ENCODE measurements around the gene NCAM1.

Gene NCAM1

DNA sequence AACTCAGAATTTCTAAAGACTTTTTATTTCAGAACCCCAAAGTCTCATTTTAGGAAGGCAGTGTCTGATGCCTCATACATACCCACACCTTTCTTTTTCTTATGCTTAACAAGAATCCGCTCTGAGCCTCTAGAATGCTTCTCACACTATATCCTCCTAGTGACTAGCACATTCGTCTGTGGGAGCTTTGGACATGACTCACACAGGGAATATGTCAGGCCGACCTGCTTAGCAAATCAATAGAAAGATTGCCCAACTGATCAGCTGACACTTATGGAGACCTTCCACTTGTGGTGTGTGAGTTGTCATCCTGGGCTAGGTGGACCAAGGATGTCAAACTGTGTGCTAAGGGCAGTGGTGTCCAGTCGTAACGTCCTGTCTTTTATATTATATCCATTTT is 223.3 kb downstream of the NCAM1 start:
- H3K4me1 ChIP-seq (ENCODE audit: control insufficient read depth, insufficient read depth, low read length), result no peaks in the 10 kb centered on the region

DNA sequence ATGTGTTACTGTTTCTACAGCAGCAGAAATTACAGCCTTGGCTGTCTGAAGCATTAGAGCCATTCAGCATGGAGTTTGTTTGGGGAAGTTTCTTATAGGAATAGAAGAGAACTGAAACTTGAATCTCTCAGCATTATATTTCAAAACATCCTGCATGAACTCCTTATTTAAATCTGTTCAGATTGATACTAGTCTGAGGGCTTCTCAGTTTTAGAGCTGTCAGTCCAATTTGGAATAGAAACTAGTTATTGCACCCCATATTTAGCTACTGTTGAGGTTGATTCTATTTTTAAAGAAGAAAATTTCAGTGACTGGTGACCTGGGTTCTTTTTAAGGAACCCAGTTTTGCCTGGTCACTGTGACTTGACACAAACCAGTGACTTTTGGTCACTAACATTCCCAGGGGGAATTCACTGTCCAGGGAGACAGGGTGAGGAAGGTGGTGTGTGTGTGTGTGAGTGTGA is 227.2 kb downstream of the NCAM1 start:
- Histone ChIP-seq H3K36me3 (ENCODE audit: control insufficient read depth, insufficient read depth, low read length) (no peaks in the 10 kb centered on the region), H3K27me3 (ENCODE audit: control insufficient read depth, insufficient read depth, low read length) (no peaks in the 10 kb centered on the region), H3K4me3 (ENCODE audit: low read depth, low read length) (no peak overlapping the region), H3K4me1 (ENCODE audit: control insufficient read depth, insufficient read depth, low read length) (no peaks in the 10 kb centered on the region), H3K9ac (ENCODE audit: low read depth, low read length) (no peak overlapping the region), H3K9me3 (ENCODE audit: control insufficient read depth, insufficient read depth, low read length) (no peaks in the 10 kb centered on the region)

More for the DNA sequence above, 223.3 kb downstream of the NCAM1 start:
- Histone ChIP-seq H3K9ac (ENCODE audit: low read depth, low read length) (no peak overlapping the region), H3K4me3 (ENCODE audit: low read depth, low read length) (no peak overlapping the region), H3K27me3 (ENCODE audit: control insufficient read depth, insufficient read depth, low read length) (no peaks in the 10 kb centered on the region), H3K36me3 (ENCODE audit: control insufficient read depth, insufficient read depth, low read length) (no peaks in the 10 kb centered on the region), H3K9me3 (ENCODE audit: control insufficient read depth, insufficient read depth, low read length) (no peaks in the 10 kb centered on the region)

DNA sequence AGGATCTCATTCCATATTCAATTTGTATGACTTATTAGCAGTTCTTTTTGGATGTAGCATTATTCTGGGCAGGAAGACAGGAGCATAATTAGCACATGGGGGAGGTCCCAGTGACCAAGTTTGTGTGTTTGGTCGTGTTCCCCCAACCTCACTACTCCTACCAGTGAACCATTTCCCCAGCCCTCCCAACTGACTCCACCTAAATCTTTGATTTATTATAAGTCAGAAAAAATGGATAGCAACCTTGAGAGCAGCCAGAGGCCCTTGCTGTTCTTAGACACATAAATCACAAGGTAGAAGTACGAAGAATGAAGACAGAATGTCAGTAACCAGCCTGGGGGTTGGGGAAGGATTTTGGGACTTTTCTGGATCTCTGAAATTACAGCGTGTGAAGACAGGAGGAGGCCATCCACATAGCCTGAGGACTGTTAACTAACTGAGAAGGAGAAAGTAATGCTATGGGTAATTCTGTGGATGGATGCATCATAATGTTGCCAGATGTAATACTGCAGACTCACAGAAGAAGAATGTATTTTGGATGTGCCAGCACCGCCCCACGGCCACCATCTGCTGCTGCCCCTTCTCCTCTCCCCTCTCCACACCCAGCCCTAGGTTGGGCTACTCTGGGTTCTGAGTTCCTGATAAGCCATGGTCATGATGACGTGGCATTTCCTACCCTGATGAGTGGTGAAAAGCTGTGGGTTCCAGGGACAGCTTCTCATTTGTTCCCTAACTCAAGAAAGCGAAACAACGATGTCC is 228.9 kb downstream of the NCAM1 start:
- H3K9ac ChIP-seq (ENCODE audit: low read depth, low read length), result no peak overlapping the region
- H3K36me3 ChIP-seq (ENCODE audit: control insufficient read depth, insufficient read depth, low read length), result no peaks in the 10 kb centered on the region
- no peaks in the 10 kb centered on the region for H3K9me3 ChIP-seq (ENCODE audit: control insufficient read depth, insufficient read depth, low read length)
- no peaks in the 10 kb centered on the region for H3K4me1 ChIP-seq (ENCODE audit: control insufficient read depth, insufficient read depth, low read length)
- H3K4me3 ChIP-seq (ENCODE audit: low read depth, low read length), result no peak overlapping the region
- H3K27me3 ChIP-seq (ENCODE audit: control insufficient read depth, insufficient read depth, low read length), result no peaks in the 10 kb centered on the region

GRCh38 chr11:113192121-113192925 is 231.1 kb downstream of the NCAM1 start:
- no peak overlapping the region for H3K9ac ChIP-seq (ENCODE audit: low read depth, low read length)
- no peaks in the 10 kb centered on the region for H3K9me3 ChIP-seq (ENCODE audit: control insufficient read depth, insufficient read depth, low read length)
- no peak overlapping the region for H3K4me3 ChIP-seq (ENCODE audit: low read depth, low read length)
- H3K4me1 ChIP-seq (ENCODE audit: control insufficient read depth, insufficient read depth, low read length), result no peaks in the 10 kb centered on the region
- no peaks in the 10 kb centered on the region for H3K36me3 ChIP-seq (ENCODE audit: control insufficient read depth, insufficient read depth, low read length)
- H3K27me3 ChIP-seq (ENCODE audit: control insufficient read depth, insufficient read depth, low read length), result no peaks in the 10 kb centered on the region

GRCh38 chr11:113193016-113193415 is 231.8 kb downstream of the NCAM1 start:
- no peaks in the 10 kb centered on the region for H3K27me3 ChIP-seq (ENCODE audit: control insufficient read depth, insufficient read depth, low read length)
- no peaks in the 10 kb centered on the region for H3K4me1 ChIP-seq (ENCODE audit: control insufficient read depth, insufficient read depth, low read length)
- no peak overlapping the region for H3K9ac ChIP-seq (ENCODE audit: low read depth, low read length)
- H3K4me3 ChIP-seq (ENCODE audit: low read depth, low read length), result no peak overlapping the region
- no peaks in the 10 kb centered on the region for H3K9me3 ChIP-seq (ENCODE audit: control insufficient read depth, insufficient read depth, low read length)
- no peaks in the 10 kb centered on the region for H3K36me3 ChIP-seq (ENCODE audit: control insufficient read depth, insufficient read depth, low read length)

DNA sequence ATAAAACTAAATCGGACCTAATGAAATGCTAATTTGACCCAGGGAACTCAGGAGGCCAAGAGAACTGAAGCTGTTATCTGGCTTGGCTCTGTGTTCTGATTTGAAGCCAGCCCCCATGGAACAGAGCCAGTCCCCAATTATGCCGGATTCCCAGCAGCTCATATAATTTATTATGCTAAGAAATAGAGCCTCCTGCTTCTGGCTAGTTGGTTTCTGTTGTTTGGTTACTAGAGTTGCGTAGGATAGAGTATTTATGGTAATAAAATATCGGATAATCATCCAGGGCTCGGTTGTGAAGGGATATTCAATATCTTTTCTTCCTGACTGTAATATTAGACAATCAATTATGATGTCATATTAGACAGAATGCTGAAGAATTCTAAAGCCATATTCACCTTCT is 232.7 kb downstream of the NCAM1 start:
- no peaks in the 10 kb centered on the region for H3K4me1 ChIP-seq (ENCODE audit: control insufficient read depth, insufficient read depth, low read length)
- no peak overlapping the region for H3K4me3 ChIP-seq (ENCODE audit: low read depth, low read length)
- H3K9ac ChIP-seq (ENCODE audit: low read depth, low read length), result no peak overlapping the region
- no peaks in the 10 kb centered on the region for H3K9me3 ChIP-seq (ENCODE audit: control insufficient read depth, insufficient read depth, low read length)
- H3K36me3 ChIP-seq (ENCODE audit: control insufficient read depth, insufficient read depth, low read length), result no peaks in the 10 kb centered on the region
- no peaks in the 10 kb centered on the region for H3K27me3 ChIP-seq (ENCODE audit: control insufficient read depth, insufficient read depth, low read length)

GRCh38 chr11:113195728-113196127 is 234.5 kb downstream of the NCAM1 start:
- no peaks in the 10 kb centered on the region for H3K9me3 ChIP-seq (ENCODE audit: control insufficient read depth, insufficient read depth, low read length)
- H3K4me1 ChIP-seq (ENCODE audit: control insufficient read depth, insufficient read depth, low read length), result no peaks in the 10 kb centered on the region
- no peak overlapping the region for H3K4me3 ChIP-seq (ENCODE audit: low read depth, low read length)
- H3K9ac ChIP-seq (ENCODE audit: low read depth, low read length), result no peak overlapping the region
- H3K36me3 ChIP-seq (ENCODE audit: control insufficient read depth, insufficient read depth, low read length), result no peaks in the 10 kb centered on the region
- H3K27me3 ChIP-seq (ENCODE audit: control insufficient read depth, insufficient read depth, low read length), result no peaks in the 10 kb centered on the region

DNA sequence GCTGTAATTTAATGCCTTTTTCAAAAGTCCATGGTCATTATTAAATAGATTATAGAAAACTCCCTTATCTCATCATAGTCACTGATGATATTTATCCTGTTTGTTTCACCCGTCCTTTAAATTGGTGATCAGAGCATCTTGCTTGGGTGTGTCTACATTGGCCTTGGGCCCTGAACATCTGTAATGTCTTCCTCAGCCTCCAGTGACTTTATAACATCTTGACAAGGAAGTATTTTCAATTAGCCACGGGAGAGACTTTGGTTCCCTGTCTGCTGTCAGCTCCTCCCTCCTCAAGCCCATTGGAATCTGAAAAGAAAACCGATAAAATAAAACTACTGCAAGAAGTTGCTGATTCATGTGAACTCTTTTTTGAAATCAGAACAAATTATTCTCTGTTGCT is 236.2 kb downstream of the NCAM1 start:
- no peaks in the 10 kb centered on the region for H3K9me3 ChIP-seq (ENCODE audit: control insufficient read depth, insufficient read depth, low read length)

GRCh38 chr11:113198972-113199661 is 237.9 kb downstream of the NCAM1 start:
- no peak overlapping the region for H3K4me3 ChIP-seq (ENCODE audit: low read depth, low read length)
- no peaks in the 10 kb centered on the region for H3K4me1 ChIP-seq (ENCODE audit: control insufficient read depth, insufficient read depth, low read length)
- no peaks in the 10 kb centered on the region for H3K36me3 ChIP-seq (ENCODE audit: control insufficient read depth, insufficient read depth, low read length)

More for the DNA sequence above, 236.2 kb downstream of the NCAM1 start:
- H3K36me3 ChIP-seq (ENCODE audit: control insufficient read depth, insufficient read depth, low read length), result no peaks in the 10 kb centered on the region
- H3K4me3 ChIP-seq (ENCODE audit: low read depth, low read length), result no peak overlapping the region
- no peaks in the 10 kb centered on the region for H3K27me3 ChIP-seq (ENCODE audit: control insufficient read depth, insufficient read depth, low read length)
- H3K4me1 ChIP-seq (ENCODE audit: control insufficient read depth, insufficient read depth, low read length), result no peaks in the 10 kb centered on the region
- H3K9ac ChIP-seq (ENCODE audit: low read depth, low read length), result no peak overlapping the region

GRCh38 chr11:113199866-113200265 is 238.6 kb downstream of the NCAM1 start:
- Histone ChIP-seq H3K36me3 (ENCODE audit: control insufficient read depth, insufficient read depth, low read length) (no peaks in the 10 kb centered on the region), H3K4me1 (ENCODE audit: control insufficient read depth, insufficient read depth, low read length) (no peaks in the 10 kb centered on the region), H3K9ac (ENCODE audit: low read depth, low read length) (no peak overlapping the region), H3K4me3 (ENCODE audit: low read depth, low read length) (no peak overlapping the region), H3K27me3 (ENCODE audit: control insufficient read depth, insufficient read depth, low read length) (no peaks in the 10 kb centered on the region), H3K9me3 (ENCODE audit: control insufficient read depth, insufficient read depth, low read length) (no peaks in the 10 kb centered on the region)

More at GRCh38 chr11:113198972-113199661, 237.9 kb downstream of the NCAM1 start:
- no peaks in the 10 kb centered on the region for H3K9me3 ChIP-seq (ENCODE audit: control insufficient read depth, insufficient read depth, low read length)
- H3K9ac ChIP-seq (ENCODE audit: low read depth, low read length), result no peak overlapping the region
- H3K27me3 ChIP-seq (ENCODE audit: control insufficient read depth, insufficient read depth, low read length), result no peaks in the 10 kb centered on the region

DNA sequence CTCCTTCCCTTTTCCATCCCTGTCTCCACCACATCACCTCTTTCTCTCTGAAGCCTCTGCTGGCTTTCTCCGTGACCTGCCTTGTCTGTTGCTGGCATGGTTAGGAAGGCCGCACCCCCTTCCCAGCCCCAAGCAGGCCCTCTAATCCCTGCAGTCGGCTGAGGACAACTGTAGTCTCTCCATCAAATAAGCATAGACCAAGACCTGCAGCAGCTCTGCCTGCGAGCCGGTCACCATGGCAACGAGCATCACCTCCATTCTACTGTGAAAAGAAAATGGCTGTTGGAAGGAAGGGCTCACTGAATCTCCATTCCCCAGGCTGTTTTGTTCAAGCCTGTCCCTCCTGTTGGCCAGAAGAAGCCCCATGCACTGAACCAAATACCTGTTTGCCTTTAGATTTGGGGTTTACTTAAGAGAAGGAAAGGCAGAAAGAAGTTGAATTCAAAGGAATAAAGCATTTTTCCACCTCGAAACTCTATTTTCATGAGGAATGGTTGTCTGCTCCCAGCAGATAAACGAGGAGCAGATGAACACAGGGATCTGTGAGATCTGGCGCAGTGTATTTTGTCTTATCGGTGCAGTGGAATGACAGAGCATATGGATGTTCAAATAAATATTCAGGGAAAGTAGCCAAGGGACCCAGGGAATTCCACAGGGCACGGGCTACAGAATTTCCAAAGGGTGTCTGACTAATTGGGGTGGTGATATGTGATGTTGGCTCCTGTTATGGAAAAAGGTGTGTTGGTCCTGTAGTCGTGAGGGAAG is 240.0 kb downstream of the NCAM1 start:
- H3K4me3 ChIP-seq (ENCODE audit: low read depth, low read length), result no peak overlapping the region
- H3K36me3 ChIP-seq (ENCODE audit: control insufficient read depth, insufficient read depth, low read length), result no peaks in the 10 kb centered on the region
- no peak overlapping the region for H3K9ac ChIP-seq (ENCODE audit: low read depth, low read length)
- no peaks in the 10 kb centered on the region for H3K9me3 ChIP-seq (ENCODE audit: control insufficient read depth, insufficient read depth, low read length)
- no peaks in the 10 kb centered on the region for H3K4me1 ChIP-seq (ENCODE audit: control insufficient read depth, insufficient read depth, low read length)
- no peaks in the 10 kb centered on the region for H3K27me3 ChIP-seq (ENCODE audit: control insufficient read depth, insufficient read depth, low read length)
